ELR (cell line): ENCODE results near the gene CMTM5.
A peak's percentile ranks its signal among the peaks of the same experiment; 100 is the strongest.

Source experiments
- DNase-seq: peaks from one replicate; pipeline ENCODE4 v3.0.0-alpha.2; 2015; ENCODE audit warnings: low read depth

CMTM5 gene, protein sequence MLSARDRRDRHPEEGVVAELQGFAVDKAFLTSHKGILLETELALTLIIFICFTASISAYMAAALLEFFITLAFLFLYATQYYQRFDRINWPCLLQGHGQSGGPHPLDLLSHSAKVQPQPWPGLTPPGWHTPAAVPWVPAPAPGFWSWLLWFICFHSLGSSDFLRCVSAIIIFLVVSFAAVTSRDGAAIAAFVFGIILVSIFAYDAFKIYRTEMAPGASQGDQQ

DNA sequence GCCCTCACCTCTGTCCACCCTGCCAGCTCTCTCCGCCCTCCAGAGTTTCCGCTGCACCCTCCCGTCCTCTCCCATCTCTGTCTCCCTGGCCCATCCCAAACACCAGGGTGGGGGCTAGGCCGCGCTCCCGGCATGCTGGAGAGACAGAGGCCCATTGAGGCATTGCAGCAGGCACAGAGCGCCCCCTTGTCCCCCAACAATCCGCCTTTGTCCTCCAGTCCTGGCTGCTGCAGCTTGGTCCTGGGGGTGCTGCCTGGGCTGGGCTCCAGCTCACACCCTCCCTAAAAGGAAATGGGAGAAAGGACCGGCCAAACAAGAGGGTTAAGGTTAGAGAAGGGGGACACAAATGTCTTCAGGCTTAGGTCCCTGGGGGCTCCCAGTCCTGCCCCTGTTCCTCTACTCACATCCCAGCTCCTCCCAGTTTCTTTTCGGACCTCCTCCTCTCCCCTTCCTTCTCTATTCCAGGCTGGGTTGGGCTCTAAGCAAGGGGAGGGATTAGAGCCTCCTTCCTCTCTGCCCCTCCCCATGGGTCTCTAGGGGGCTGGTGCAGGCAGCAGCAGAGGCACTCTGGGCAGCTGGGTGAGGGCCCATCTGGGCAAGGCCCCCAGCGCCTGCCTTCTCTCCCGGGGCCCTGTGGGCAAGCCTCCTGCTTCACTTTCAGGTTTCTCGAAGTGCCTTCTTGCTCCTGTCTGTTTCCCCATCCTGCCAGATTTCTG, at the start of gene CMTM5:
TSS of gene CMTM5 (plus strand) at position 565 of the 716 bp plus-strand sequence. CDS start 206 bp downstream, outside the sequence.
- no peak for DNase-seq

DNA sequence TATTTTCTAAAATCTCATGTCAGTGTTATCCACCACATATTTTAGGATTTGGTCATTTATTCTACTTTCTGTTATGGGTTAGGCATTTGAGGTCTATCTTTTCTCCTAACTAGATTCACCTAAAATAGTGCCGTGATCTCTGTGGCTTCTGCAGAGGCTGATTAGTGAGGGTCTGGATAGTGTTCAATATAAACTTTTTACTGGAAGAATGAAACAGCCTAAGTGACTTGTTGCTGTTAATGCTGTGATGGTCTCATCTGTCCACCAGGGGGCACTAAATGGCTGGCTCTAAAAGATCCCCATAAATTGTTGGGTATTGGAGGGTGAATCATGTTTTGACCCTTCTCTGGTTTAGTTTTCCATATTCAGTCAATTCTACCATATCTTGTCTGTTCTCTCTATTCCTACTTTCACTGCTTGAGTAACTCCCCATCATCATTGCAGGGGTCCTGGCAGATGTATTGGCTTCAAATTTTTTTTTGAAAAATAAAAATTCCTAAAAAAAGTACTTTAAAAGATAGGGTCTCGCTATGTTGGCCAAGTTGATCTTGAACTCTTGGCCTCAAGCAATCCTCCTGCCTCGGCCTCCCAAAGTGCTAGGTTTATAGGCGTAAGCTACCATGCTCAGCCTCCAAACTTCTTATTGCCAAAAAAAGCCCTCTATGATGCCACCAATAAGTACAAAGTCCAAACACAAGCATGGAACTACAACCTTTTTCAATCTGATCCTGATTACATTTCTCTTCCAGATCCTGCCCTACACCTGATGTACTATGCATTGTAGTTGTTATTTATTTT, 48.7 kb upstream of the CMTM5 start:
- DNase-seq = peak; percentile 78

DNA sequence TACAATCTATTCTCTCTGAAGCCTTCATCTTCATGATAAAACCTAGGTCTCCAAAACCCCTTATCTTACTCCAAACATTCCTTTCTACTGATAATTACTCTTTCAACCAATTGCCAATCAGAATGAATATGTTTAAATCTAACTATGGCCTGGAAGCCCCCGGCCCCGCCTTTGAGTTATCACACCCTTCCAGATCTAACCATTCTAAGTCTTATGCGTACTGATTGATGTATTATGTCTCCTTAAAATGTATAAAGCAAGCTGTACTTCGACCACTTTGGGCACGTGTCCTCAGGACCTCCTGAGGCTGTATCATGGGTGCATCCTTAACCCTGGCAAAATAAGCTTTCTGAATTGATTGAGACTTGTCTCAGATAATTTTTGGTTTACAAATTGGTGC, 41.2 kb upstream of the CMTM5 start:
- DNase-seq = no peak

DNA sequence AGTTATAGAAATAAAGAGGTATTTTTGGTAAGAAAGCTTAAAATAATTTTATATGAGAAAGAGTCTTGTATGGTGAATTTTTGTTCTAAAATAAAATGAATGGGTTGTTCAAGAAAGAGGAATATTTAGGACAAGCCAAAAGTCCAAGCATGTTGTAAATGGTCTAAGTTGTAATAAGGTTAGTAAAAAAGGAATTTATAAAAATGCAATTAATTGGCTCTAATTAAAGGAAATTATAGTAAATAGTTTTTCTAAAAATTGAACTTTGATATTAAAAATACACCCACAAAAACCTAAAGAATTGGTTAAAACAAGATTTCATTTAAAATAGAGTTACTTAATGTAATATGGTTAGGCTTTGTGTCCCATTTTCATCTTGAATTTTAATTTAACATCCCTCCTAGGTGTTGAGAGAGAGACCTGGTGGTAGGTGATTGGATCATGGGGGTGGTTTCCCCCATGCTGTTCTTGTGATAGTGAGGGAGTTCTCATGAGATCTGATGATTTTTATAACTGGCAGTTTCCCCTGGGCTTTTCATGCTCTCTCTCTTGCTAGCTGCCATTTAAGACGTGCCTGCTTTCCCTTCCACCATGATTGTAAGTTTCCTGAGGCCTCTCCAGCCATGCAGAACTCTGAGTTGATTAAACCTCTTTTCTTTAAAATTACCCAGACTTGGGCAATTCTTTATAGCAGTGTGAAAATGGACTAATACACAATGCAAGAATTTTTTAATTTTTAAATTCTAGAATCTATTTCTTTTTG, 37.2 kb upstream of the CMTM5 start:
- no peak for DNase-seq

DNA sequence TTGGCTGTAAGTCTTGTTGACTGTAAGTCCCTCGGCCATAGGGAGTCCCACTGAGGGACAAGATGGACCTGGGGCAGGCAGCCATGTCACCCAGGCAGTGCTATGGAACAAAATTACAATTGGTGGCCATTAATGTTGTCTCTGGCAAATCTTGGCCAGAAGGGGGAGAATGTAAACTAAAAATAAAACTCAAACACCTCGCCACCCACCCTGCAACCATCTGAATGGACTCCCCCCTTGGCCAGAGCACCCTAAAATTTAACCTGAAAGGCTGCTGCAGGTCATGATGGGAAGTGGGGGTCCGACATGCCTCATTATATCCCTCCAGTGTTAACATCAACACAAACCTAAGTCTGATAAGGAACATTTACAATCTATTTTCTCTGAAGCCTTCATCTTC, 32.4 kb upstream of the CMTM5 start:
- no peak for DNase-seq

DNA sequence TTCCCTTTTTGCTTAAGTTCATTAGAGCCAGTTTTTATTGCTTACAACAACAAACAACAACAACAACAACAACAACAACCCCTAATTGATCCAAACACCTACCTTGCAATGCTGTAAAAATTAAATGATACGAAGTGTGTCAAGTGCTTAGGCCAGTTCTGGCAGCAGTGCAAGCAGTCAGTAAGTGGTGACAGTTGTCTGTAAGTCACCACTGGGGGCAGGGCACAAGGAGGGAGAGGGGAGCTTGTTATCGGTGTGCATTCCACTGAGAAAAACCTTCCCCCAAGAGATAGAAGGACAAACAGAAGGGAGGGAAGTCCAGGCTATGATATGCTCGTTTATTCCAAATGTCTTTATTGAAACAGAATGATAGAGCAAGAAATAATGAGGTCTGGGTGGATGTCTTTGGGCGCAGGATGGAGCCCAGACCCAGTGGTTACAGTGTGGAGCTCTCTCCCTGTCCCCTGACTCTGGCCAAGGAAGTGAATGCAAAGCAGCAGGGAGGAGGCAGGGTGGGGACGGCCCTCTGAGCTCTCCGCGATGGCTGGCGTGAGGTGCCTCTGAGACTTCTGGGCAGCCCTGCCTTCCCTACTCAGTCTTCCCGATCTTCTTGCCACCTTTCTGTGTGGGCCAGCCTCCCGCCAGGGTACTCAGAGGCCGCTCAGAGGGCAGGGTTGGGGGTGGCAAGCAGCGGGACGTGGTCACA, 30.7 kb upstream of the CMTM5 start:
- no peak for DNase-seq

DNA sequence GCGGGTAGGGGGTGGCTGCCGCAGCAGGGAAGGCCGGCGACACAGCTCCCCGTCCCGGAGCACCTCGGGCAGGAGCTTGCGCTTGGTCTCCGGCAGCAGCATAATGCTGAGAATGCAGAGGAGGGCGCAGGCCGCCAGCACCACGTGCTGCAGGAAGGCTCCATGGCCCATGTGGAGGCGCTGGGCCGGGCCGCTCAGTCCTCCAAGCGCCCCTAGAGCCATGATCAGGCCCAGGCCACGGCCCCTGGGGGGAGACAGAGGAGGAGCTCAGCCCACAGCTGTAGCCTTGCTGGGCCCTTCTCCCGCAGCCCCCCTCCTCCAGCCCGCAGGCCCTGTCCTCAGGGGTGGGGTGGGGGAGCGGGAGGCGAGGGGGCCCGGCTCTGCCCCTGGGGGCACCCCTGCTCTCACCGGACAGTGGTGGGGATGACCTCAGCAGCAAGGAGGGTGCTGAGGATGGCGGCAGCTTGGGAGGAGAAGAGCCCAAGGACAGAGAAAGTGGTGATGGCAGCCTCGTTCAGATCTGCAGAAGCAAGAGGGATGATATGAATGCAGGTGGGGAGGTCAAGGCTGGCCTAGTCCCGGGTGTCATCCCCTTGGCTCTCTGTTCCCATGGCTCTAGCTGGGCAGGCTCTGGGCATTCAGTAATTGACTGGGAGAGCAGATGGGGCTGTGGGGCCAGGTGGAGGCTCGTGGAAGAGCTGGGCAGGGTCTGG, 30.0 kb upstream of the CMTM5 start:
- no peak for DNase-seq

DNA sequence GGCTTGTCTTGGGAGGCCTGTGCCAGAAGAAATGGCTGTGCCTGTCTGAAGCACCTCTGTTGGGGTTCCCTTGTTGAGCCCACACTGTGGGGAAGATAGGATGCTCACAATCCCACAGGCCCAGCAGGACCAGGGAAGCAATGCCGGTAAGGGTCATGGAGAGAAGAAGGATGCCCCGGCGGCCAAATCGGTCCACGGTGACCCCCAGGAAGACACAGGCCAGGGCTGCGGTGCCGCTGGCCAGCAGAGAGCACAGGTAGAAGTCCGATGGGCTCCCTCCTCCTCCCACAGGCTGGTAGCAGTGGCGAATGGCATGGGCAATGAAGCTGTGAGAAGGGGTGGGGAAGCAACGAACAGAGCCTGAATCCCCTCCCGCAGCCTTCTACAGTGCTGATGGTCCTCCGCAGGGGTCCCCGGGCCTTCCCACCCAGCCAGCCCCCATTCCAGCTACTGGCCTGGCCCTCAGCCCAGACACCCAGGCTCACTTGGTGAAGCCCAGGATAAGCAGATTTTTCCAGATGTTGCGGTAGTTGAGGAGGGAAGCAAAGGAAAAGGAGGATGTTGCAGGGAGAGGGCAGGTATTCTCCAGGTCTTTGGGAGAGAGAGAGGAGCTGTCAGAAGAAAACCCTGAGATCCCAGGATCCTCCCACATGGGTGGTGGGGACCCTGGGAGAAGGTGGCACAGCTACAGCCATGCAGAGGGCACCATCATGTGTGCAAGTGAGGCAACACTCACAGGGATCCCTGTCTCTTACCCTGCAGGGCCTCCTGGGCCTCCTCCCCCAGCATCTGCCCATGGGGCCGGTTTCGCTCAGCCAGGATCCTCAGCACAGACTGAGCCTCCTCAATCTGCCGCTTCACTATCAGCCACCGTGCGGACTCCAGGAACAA, 29.2 kb upstream of the CMTM5 start:
- DNase-seq = no peak

DNA sequence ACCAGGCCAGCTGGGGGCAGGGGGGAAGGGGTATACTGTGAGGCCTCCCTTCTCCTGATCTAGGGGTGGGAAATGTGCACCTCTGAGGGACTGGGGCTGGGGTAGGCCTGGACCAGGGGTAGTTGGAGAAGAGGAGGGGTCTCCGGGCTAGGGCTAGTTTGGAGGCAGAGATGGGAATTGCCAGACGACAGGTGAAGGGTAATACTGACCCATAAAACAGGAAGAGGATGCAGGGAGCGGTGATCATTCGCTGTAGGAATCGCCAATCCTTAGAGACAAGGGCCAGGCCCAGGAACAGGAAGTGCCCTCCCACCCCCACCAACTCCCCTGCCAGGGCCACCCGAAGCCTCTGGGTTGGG, 28.6 kb upstream of the CMTM5 start:
- DNase-seq = no peak

DNA sequence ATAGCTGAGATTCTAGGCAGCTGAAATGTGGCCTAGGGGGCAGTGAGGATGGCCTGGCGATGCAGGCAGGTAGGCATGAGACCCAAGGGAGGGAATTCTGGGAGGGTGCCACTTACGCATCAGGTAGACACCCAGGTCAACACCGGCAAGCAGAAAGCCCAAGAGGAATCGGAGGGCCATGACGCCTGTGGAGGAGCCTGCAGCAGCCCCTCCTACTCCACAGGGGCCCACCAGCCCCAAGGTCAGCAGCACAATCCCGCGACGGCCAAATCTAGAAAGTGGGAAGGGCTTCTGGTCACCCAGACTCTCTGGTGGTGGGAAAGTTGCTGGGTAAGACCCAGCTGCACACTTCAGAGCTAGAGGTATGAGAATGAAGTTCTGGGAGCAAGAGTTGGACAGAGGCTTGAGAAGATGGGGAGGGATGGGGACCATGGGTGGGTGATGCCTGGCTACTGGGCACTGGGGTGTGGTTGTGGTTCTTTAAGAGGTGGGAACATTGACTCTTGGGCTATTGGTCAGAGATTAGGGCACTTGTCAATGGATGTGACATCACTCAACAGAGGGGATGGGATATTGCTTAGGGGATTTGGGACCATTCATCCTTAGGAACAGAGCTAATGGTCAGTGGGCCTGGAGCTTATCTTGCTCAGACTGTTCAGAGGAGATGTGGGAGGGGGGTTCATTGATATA, 27.5 kb upstream of the CMTM5 start:
- DNase-seq = no peak

DNA sequence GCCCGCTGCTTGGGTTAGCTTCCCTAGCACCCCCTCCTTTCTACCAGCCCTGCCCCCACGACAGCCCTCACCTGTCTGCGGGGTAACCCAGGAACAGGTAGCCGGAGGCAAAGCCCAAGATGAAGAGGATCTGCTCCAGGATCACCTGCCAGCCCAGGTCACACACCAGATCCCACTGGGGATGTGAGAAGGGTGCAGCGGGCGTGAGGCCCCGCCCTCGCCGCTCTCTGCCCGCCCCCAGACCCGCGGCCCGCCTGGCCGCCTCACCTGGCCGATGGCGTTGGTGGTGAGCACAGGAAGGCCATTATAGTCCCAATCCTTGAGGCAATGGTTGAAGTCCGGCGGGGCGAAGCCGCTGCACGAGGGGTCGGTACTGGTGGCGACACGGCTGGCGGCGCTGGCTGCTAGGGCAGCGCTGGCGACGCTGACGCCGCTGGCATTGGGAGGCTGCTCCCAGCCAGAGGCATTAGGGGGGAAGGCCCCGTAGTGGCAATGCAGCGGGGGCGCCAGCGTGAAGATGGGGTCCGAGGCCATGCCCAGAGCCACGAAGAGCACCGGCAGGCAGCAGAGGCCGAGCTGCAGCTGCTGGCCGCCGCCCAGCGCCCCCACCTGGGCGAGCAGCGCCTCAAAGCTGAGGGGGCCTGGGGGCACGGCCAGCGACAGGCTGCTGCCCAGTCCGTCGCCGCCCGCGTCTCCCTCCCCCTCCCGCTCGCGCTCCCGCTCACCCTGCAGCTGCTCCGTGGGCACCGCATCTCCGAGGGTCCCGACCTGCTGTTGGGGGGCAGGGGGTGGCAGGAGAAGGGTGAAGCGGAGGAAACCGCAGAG, 25.0 kb upstream of the CMTM5 start:
- no peak for DNase-seq

DNA sequence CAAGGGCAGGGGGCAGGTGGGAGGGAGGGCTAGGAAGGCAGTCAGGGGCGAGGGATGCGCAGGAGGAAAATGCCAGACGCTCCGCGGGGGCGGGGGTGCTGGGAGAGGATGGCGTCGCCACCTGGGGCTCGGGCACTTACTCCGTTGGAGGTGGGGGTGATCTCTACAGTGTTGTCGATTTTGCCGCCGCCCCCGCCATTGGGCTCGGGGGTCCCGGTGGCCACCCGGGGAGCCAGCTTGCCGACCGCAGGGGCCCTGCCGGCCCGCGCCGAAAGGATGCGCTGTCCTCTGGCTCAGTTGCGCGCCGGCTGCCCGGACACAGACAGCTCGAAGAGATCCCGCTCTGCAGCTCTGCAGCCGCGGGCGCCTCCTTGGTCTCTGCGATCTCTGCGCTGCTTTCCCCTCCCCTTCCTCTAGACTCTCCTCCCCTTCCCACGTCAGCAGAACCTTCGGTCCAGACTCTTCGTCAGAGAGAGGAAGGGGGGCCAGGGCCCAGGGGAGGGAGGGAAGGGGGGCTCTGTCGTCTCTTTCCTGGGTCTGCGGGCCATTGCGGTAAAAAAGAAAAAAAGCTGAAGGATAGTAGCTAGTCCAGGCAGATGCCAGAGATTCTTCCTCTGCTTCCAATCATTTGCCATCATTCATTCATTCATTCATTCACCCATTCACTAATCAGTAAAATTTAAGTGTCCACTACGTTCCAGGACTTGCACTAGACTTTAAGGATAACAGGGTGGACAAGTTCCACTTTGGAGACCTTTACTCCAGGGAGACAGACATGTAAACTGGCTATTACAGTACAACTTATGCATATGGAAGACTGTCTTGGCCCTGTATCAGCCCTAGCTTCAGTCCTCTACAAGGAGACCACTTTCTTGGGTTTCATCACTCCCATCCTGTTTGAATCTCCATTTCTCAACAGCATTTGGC, 24.1 kb upstream of the CMTM5 start, which contains the start of gene SLC22A17:
TSS of gene SLC22A17 (minus strand) at position 382 of the 927 bp plus-strand sequence.
- peak; percentile 80 for DNase-seq

DNA sequence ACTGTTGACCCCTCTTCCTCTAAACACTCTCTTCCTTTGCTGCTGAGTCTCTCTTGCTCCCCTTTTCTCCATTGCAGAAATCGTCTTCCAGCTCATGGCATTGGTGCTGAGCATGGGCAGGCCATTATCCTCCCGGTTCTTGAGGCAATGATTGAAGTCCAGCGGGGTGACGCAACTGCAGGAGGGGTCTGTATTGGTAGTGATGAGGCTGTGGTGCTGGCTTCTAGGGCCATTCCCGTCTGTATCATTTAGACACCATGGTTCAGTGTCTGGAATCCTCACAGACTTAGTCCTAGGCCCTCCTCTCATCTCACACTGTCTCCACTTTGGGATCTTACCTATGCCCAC, 23.4 kb upstream of the CMTM5 start:
- no peak for DNase-seq

DNA sequence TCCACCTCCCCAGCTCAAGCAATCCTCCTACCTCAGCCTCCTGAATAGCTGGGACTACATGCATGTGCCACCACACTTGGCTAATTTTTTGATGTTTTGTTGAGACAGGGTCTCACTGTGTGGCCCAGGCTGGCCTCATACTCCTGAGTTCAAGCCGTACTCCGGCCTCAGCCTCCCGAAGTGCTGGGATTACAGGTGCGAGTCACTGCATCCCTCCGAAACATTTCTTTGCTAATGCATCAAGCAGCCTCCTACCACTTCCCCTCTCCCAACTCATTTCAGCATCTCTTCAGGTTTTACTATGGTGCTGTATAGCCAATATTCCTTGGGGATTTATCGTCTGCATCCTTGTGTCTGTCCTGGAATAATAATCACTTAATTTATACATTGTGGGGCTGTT, 21.9 kb upstream of the CMTM5 start:
- DNase-seq = no peak

DNA sequence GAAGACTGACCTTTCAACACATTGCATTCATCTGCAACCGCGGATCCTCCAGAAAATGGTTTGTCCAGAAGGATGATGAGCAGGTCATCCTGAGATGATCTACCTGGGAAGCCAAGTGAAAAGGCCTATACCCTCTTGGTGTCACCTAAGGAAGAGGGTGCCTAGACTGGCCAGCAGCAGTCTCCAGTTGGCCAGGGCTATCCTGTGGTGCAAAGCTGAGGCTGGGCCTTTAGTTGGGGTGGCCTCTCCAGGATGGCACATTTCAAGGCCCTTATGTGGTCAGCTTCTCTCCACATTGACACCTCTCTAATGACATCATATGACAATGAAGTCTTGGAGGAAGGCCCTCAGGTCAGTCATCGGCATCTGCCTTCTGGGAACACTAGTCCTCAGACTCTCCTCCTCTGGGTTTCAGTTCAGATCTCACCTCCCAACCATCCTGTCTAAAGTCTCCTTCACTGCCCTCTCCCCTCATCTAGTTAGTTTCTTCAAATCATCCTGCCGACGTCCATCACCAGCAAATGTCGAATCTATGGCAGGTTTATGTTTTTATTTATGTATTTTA, 20.9 kb upstream of the CMTM5 start:
- DNase-seq = no peak

DNA sequence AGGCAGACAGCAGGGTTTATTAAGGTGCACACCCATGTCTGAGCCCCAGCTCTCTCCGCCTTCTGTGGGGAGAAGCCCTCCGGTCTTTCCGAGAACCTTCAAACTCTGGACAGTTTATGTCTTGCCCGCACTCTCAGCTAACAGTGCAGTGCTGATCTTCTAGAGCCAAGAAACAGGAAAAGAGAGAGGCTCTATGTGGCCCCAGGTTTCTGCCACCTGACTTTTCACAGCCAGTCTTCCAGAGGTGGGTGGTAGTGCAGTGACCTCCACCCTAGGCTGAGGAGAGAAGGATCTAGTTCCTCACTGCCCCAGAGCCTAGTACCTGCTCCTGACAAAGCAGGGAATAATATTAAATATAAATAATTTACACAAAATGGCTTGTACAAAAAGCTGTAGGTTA, 20.2 kb upstream of the CMTM5 start:
- DNase-seq = no peak

DNA sequence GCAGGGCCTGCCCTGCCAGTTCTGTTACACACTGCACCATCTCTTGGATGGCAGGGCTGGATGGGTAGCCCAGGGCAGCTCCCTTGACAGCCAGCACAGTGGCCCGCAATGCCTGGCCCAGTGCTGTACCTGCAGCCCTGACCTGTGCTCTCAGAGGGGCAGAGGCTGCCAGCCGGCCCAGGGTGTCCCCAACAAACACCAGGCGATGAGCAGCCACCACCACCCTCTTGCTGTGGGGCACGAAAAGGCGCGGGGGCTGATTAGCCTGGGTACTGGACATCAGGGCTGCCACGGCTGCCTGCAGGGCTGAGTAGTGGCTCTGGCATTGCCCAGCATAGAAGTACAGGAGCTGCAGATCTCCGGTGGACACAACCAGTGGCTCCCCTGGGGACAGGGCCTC, 19.6 kb upstream of the CMTM5 start:
- no peak for DNase-seq
